GM12891 (cell line): ENCODE results near the gene MYH6.

ENCODE experiments used
- POLR2A ChIP-seq: IDR thresholded peaks from 2 replicates; pipeline ENCODE4 v1.6.1; 2011; ENCODE audit warnings: low read depth, low read length, control low read depth
- POLR2AphosphoS5 ChIP-seq: IDR thresholded peaks from 2 replicates; pipeline ENCODE4 v1.6.1; 2011; ENCODE audit warnings: low read depth, low read length, control low read depth

- no peak for TF ChIP-seq POLR2AphosphoS5
- no peak for TF ChIP-seq POLR2A
These were observed 18.7 kb downstream of the MYH6 start for GRCh38 chr14:23389396-23389795.
